Left forelimb (tissue), 1 donor: ENCODE measurements around the gene WNT11.
"Not testable (repeated sequence)": the region's sequence is repeated elsewhere in the genome, so short reads cannot be mapped to it uniquely, and the experiment has no call there.

ENCODE experiments used
- DNase-seq: peaks from one replicate; pipeline ENCODE4 v3.0.0-alpha.2; 2018; ENCODE audit warnings: low spot score

WNT11 gene

GRCh38 chr11:76201672-76202412 lies 4.5 kb downstream of the WNT11 start:
- no peak for DNase-seq

DNA sequence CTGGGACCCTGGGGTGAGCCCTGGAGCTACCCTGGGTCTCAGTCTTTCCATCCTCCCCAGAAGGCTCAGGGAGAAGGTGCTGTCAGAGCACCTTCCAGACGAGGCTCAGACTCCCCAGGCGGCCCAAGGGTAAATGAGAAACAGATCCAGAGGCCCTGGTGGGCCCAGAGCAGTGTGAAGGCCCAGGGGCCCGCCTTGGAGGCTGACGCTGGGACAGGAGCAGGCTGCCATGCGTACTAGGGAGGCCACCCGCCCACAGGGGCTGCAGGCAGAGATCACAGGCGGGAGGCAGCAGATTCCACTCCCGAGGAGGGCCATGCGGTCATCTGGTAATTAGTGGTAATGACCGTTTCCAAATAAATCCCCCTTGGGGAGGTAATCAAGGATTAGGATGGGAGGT lies 5.2 kb downstream of the WNT11 start:
- DNase-seq = no peak

- no peak for DNase-seq
Measured at GRCh38 chr11:76200006-76200940, 6.0 kb downstream of the WNT11 start.

DNA sequence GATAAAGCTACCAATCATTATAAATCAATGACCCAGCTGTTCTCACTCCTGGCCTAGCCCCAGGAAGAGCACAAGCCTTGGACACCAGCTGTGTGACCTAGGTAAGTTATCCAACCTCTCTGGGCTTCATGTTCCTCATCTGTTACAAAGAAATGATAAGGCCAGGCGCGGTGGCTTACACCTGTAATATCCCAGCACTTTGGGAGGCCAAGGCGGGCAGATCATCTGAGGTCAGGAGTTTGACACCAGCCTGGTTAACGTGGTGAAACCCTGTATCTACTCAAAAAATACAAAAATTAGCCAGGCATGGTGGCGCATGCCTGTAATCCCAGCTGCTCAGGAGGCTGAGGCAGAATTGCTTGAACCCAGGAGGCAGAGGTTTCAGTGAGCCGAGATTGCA lies 7.6 kb downstream of the WNT11 start:
- not testable (repeated sequence) for DNase-seq

DNA sequence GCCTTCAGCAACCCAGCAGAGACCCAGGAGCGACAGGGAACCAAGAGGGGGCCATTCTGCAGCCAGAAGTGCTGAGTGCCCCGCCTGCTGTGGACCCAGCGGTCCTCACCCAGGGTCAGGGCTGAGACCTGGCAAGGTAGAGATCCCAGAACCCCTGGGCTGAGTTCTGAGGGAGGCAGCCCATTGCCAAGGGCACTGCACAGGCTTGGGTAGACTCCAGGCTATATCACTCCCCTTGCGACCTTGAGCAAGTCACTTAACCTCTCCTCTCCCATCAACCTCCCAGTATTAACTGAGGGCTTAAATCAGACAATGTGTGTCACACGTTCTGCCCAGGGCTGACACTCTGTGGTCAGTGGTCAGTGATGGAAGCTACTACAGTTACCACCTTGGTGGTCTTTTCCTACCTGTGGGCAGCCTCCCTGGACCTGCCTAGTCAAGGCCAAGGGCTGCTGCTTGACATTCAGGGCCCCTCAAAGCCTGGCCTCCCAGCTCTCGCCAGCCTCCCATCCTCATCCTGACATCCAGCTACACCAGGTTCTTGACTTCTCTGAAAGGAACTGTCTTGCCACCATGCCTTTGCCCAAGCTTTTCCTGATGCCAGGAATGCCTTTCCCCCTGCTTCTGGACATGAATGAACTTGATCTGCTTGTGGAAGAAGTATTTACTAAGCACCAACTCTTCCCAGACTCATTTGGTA lies 8.2 kb downstream of the WNT11 start:
- DNase-seq = no peak

DNA sequence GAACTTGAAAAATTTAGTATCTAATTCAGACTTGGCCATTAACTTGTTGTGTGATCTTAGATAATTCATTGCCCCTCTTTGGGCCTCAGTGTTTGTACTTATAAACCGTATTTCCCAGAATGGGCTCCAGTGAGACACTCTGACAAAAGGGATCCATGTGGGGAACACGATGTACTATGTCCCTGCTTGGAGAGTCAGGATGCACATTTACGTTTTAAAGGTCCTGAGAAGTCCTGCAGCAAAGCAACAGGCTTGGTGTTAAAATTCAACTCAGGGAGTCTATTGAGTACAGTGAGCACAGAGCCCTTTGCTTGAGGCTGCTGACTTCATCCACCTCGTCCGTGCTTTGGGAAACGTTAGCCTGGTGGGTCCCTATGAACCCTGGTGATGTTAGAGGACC lies 9.0 kb downstream of the WNT11 start:
- DNase-seq = no peak

GRCh38 chr11:76196849-76197248 lies 9.5 kb downstream of the WNT11 start:
- DNase-seq = no peak

- no peak for DNase-seq
Measured at GRCh38 chr11:76194872-76195668, 11.2 kb downstream of the WNT11 start.

- DNase-seq = no peak
Measured at GRCh38 chr11:76193219-76193618, 13.1 kb downstream of the WNT11 start.

DNA sequence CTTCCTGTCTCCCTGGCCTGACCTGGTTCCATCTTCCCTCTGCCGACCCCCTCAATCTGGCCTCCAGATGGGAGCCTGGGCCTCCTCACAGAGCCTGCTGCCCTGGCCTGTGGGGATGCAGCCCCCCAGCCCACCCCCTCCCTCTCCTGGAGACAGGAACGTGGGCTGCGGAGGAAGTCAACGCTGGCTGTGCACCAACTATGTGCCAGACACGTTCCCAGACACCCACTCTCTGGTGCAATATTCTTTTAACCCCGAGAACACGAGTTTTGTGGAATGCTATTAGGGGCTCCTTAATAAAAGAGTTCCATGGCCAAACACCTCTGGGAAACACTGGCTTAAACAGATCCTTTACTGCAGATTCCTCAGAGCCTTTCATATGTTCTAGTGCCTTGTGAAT lies 15.9 kb downstream of the WNT11 start:
- DNase-seq = no peak

DNA sequence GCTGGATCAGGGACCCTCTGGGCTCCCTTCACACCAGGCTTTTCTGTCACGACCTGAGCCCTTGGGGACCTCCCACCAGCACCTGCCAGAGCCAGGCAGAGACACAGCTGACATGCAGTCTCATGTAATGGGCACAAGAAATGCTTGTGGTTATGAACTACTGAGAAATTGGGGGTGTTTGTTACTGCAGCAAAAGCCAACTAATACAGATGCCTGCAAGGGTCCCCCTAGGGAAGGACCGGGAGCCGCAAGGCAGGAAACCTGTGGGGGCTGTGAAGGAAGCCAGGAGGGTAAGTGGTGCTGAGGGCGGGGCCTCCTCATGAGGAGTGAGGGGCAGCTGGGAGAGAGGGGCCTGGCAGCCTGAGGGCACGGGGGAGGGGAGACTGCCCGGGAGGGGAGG lies 16.6 kb downstream of the WNT11 start:
- DNase-seq = no peak

- DNase-seq = no peak
Measured at GRCh38 chr11:76188873-76189272, 17.4 kb downstream of the WNT11 start.

DNA sequence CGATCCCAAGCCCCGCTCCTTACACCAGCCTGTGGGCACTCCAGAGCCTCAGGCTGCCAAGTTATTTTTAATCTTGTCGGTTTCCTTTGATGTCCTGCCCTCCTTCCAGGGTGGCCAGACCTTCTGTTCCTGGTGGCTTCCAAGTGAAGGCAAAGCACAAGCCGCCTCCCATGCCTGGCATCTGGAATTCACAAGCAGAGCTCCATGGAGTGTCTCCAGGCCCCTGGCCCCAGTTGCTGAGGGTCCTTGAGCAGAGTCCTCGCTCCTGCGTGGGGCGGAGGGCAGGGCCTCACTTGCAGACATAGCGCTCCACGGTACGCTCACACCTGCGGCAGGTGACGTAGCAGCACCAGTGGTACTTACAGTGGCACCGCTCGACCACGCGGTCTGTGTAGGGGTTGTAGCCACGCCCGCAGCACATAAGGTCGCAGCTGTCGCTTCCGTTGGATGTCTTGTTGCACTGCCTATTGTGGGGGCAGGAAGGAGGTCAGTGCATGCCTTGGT lies 19.5 kb downstream of the WNT11 start:
- DNase-seq = no peak

DNA sequence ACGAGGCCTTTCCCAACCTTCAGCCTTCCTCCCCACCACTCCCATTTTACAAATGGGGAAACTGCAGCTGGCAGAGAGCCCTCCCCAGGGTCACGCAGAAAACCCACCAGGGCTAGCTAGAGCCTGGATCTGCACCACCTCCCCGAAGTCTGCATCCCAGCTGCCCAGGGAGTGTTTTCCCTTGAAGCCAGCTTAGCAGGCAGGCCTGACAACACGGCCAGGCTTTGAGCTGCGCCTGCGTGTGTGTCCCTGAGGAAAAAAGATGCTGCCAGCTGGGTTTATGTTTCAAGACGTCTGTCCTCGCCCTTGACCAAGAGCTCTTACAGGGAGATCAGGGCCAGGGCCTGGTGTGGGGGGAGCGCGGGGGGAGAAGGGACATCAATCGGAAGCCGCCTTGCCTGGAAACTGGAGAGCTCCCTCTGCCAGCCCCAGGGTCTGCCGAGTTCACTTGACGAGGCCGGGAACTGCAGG lies 20.3 kb downstream of the WNT11 start:
- DNase-seq = no peak

DNA sequence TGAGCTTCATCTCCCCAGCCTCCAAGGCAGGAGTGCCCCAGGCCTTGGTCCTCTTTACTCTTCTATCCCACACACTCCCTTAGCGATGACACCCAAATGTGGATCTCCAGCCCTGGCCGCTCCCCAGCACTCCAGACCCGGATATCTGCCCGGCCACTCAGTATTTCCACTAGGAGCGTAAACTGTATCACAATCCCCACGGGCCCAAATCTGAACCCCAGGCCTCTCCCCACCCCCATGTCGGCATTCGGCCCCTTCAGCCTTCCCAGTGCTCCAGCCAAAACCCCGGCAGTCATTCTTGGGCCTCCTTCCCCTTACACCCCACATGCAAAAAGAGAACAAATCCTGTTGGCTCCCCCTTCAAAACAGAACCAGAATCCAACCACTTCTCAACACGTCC lies 20.8 kb downstream of the WNT11 start:
- no peak for DNase-seq

GRCh38 chr11:76184551-76184993 lies 21.7 kb downstream of the WNT11 start:
- DNase-seq = no peak

GRCh38 chr11:76181371-76181770 lies 24.9 kb downstream of the WNT11 start:
- no peak for DNase-seq

DNA sequence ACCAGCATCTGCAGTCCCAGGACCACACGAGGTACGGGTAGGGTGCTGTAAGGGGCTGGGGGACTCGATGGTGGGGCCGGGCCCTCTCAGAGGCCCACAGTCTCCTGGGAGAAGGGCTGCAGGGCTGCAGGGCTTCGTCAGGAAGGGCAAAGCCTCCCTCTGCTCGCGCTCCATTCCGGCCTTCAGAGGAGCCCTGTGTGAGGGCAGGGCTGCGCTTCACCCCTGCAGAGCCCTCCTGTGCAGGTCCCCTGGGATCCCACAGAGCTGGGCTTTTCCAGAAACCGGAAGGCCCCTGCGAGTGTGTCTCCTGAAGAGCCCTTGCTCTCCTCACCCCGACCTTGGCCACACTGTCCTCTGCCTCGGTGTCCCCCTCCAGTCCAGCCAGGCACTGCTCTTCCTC lies 27.2 kb downstream of the WNT11 start:
- no peak for DNase-seq

- DNase-seq = no peak
Measured at GRCh38 chr11:76177250-76177686, 29.0 kb downstream of the WNT11 start.

DNA sequence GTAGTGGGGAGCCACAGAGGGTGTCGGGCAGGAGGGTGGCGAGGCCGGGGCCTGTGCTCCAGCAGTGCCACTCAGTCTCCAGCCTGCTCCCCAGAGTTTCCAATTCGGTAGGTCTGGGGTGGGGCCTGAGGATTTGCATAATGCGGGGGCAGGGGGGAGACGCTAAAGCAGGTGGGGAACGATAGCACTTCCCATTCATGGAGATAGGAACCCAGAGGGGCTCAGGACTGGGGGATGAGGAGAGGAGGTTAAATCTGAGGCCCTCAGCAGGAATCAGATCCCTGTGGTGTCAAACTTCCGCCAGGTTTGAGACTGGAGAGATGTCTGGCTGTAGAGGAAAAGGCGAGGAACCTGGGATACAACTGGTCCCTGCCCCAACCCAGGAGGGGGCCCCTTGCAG lies 29.8 kb downstream of the WNT11 start:
- DNase-seq = no peak

GRCh38 chr11:76175783-76176182 lies 30.5 kb downstream of the WNT11 start:
- no peak for DNase-seq
